Nephron (organoid): ENCODE results near the gene TENM4.

Source experiments
- H3K27ac Mint-ChIP-seq, 3 experiments: 2 replicates each; pipeline ENCODE4 v1.8.0; 2020; ENCODE audit warnings: mixed read lengths in 3 of 3, mild to moderate bottlenecking in 2 of 3, moderate library complexity in 1 of 3
- H3K27me3 Mint-ChIP-seq: 2 replicates; pipeline ENCODE4 v1.8.0; 2021; ENCODE audit warnings: low read depth, mild to moderate bottlenecking, moderate library complexity, mixed read lengths
- H3K36me3 Mint-ChIP-seq: 2 replicates; pipeline ENCODE4 v1.8.0; 2020; ENCODE audit warnings: low read depth, mixed read lengths
- H3K4me1 Mint-ChIP-seq: 2 replicates; pipeline ENCODE4 v1.8.0; 2020; ENCODE audit warnings: mixed read lengths
- H3K4me3 Mint-ChIP-seq, 3 experiments: 2 replicates each; pipeline ENCODE4 v1.8.0; 2020; ENCODE audit warnings: mild to moderate bottlenecking in 3 of 3, mixed read lengths in 3 of 3, moderate library complexity in 2 of 3
- H3K9me3 Mint-ChIP-seq: 2 replicates; pipeline ENCODE4 v1.8.0; 2020; ENCODE audit warnings: mixed read lengths
- TF ChIP-seq, protein P1 (sequence below), 3 experiments: fragments of 200-600 bp; sonication (generic); IDR thresholded peaks; one replicate each; pipeline ENCODE4 v1.5.0; 2021; ENCODE audit warnings: antibody characterized with exemption in 3 of 3; ENCODE audit not compliant: unreplicated experiment in 3 of 3

Gene TENM4

DNA sequence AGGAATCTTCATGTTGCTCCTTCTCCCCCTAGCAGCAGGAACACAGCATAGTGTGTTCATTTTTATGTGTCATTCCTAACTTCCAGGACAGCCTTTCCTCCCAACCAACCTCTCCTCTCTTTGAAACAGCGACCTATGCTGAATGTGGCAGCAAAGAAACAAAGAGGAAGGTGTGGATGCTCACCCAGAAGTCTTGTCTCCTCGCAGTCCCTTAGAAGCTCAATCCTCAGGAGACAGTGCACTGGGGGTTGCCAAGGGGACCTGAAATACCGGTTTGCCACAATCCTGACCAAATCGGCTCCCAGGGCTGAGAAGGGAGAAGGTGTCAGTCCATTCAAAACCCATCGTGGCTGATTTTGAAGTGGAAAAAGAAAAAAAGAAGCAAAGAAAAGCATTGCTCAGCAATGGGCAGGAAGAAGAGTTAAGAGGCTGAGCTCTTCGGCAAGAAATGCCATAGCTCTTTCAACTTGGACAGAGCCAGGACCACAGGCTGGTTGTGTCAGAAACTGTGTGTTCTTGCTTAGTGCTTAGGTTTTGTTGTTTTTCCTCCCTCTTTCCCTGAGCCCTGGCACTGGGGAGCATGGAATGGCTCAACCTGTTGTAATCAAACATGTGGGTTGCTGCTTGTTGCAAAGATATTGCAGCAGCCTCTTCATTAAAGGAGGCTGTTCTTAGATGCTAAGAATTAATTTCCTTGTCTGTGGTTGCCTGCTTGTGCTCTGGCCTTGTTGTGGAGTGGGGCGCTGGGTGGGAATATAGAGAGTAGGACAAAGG, 30.4 kb upstream of the TENM4 start:
- no peak overlapping the region for H3K4me3 Mint-ChIP-seq
- H3K27ac Mint-ChIP-seq, result no peak overlapping the region
- H3K4me1 Mint-ChIP-seq, result peaks cover 8% of the 10 kb centered on the region
- peaks cover 9% of the 10 kb centered on the region for H3K9me3 Mint-ChIP-seq
- TF ChIP-seq, protein P1, sequence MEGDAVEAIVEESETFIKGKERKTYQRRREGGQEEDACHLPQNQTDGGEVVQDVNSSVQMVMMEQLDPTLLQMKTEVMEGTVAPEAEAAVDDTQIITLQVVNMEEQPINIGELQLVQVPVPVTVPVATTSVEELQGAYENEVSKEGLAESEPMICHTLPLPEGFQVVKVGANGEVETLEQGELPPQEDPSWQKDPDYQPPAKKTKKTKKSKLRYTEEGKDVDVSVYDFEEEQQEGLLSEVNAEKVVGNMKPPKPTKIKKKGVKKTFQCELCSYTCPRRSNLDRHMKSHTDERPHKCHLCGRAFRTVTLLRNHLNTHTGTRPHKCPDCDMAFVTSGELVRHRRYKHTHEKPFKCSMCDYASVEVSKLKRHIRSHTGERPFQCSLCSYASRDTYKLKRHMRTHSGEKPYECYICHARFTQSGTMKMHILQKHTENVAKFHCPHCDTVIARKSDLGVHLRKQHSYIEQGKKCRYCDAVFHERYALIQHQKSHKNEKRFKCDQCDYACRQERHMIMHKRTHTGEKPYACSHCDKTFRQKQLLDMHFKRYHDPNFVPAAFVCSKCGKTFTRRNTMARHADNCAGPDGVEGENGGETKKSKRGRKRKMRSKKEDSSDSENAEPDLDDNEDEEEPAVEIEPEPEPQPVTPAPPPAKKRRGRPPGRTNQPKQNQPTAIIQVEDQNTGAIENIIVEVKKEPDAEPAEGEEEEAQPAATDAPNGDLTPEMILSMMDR (IDR thresholded peaks at IDR 0.05; ENCODE audit: unreplicated experiment in 3 of 3), result no peak
- no peaks in the 10 kb centered on the region for H3K36me3 Mint-ChIP-seq
- H3K27me3 Mint-ChIP-seq, result peaks cover 11% of the 10 kb centered on the region

DNA sequence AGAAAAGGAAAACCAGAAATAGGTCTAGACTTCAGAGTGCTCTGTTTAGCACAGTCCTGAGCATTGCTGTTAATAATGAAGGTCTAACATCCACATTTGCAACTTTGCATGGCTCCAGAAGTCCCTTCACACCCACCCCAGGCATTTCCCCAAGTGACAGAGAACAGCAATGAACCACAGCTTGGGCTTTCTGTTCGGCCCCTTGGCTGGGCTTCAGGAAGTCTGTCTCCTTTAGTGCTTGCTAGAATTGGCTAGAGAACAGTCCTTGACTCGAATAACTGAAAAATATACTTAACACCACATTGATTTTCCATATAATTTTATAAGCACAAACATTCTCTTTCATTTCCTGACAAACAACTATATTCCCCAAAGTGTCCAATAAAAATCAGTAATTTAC, 29.3 kb upstream of the TENM4 start:
- H3K4me1 Mint-ChIP-seq, result peaks cover 8% of the 10 kb centered on the region
- TF ChIP-seq, protein P1 (IDR thresholded peaks at IDR 0.05; ENCODE audit: unreplicated experiment in 3 of 3), result no peak
- peaks cover 6% of the 10 kb centered on the region for H3K9me3 Mint-ChIP-seq
- no peak overlapping the region for H3K27ac Mint-ChIP-seq
- no peaks in the 10 kb centered on the region for H3K36me3 Mint-ChIP-seq
- peaks cover 11% of the 10 kb centered on the region for H3K27me3 Mint-ChIP-seq
- H3K4me3 Mint-ChIP-seq, result no peak overlapping the region

DNA sequence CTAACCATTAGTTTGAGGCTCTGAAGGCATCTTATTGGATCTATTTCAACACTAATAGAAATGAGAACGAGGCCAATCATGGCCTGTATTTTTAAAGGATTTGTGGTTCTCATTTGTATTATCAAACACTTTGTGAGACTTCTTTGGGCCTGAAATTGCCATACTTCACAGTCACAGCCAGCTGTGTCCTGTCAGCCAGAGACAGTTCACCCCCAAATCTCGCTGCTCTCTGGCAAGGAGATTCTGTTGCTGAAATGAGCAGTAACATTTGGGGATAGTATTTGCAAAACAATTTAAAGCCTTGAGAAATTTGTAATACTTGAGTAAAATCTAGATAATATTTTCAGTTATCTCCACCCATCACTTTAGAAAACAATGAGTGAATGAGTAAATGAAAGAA, 26.9 kb upstream of the TENM4 start:
- peak overlapping the region in 2 of 3 experiments; percentile 45 to 61 for H3K27ac Mint-ChIP-seq
- no peak overlapping the region for H3K4me3 Mint-ChIP-seq
- H3K4me1 Mint-ChIP-seq, result peaks cover 8% of the 10 kb centered on the region
- H3K9me3 Mint-ChIP-seq, result no peaks in the 10 kb centered on the region
- H3K36me3 Mint-ChIP-seq, result no peaks in the 10 kb centered on the region
- H3K27me3 Mint-ChIP-seq, result peaks cover 12% of the 10 kb centered on the region
- TF ChIP-seq, protein P1 (IDR thresholded peaks at IDR 0.05; ENCODE audit: unreplicated experiment in 3 of 3), result no peak

DNA sequence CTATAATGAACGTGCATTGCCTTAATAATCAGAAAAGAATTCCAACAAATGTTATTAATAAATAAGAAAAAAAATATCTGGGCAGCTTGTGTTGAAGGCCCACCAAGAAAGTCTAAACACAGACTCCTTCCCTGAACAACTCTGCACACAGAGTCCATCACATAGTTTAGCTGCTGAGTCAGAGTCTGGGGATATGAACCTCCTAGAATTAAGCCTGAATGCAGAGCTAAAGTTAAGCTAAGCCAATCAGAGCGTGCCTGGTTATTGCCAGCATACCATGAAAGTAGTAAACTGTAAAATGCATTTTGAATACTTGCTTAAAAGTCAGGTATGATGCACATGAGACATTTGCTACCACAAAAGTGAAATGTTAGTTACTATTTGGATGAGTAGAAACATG, 25.6 kb upstream of the TENM4 start:
- Mint-ChIP-seq H3K4me3 (no peak overlapping the region), H3K36me3 (no peaks in the 10 kb centered on the region), H3K9me3 (no peaks in the 10 kb centered on the region), H3K27me3 (peaks cover 12% of the 10 kb centered on the region), H3K27ac (no peak overlapping the region), H3K4me1 (peaks cover 8% of the 10 kb centered on the region)
- TF ChIP-seq, protein P1 (IDR thresholded peaks at IDR 0.05; ENCODE audit: unreplicated experiment in 3 of 3), result no peak

DNA sequence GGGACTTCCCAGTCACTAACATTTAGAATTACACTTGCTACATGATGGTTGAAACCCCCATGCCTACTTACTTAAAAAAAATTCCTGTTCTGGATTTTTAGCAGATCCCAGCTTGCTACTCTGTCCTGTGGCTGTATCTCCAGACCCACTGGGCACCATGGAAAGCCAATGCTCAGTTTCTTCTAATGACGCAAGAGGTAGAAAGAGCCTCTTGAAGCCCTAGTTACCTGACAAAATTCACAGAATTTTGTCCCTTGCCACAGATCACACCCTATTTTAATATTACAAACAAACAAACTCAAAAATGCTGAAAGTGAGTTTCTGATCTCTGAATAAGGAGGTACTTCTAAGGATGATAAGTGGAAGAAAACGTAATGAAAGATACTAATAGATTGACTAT, 24.3 kb upstream of the TENM4 start:
- H3K4me3 Mint-ChIP-seq, result no peak overlapping the region
- TF ChIP-seq, protein P1 (IDR thresholded peaks at IDR 0.05; ENCODE audit: unreplicated experiment in 3 of 3), result no peak
- H3K4me1 Mint-ChIP-seq, result peaks cover 8% of the 10 kb centered on the region
- no peaks in the 10 kb centered on the region for H3K36me3 Mint-ChIP-seq
- H3K27me3 Mint-ChIP-seq, result peaks cover 7% of the 10 kb centered on the region
- H3K27ac Mint-ChIP-seq, result no peak overlapping the region
- H3K9me3 Mint-ChIP-seq, result no peaks in the 10 kb centered on the region
